Measurements from ENCODE around the gene KLHL25. TPM values are rescaled to one million over a fixed set of nuclear protein-coding genes. Genes with fewer than 3 reads are reported as not detected.
"Not testable (repeated sequence)": the region's sequence is repeated elsewhere in the genome, so short reads cannot be mapped to it uniquely, and the experiment has no call there.

KLHL25 gene
- 8.8 TPM for total RNA-seq

GRCh38 chr15:85794598-85795336, at the start of gene KLHL25:
Gene KLHL25 (minus strand): TSS chr15:85794925. CDS start chr15:85769810, 25,115 bp downstream.
- peaks cover 23% of the 10 kb centered on the region for H3K4me1 ChIP-seq (ENCODE audit: insufficient read depth, low read length)
- no peaks in the 10 kb centered on the region for H3K9me3 ChIP-seq (ENCODE audit: low read depth, low read length)
- H3K4me3 ChIP-seq (ENCODE audit: low read length), result peak within 1 kb of the TSS; percentile 70
- H3K27me3 ChIP-seq (ENCODE audit: insufficient read depth, low read length), result no peaks in the 10 kb centered on the region

- Histone ChIP-seq H3K4me3 (ENCODE audit: low read length) (no peak overlapping the region), H3K27me3 (ENCODE audit: insufficient read depth, low read length) (peaks cover 3% of the 10 kb centered on the region), H3K9me3 (ENCODE audit: low read depth, low read length) (no peaks in the 10 kb centered on the region), H3K4me1 (ENCODE audit: insufficient read depth, low read length) (peaks cover 8% of the 10 kb centered on the region)
Observed at GRCh38 chr15:85840802-85841152, 46.1 kb upstream of the KLHL25 start.

GRCh38 chr15:85840079-85840801, 45.5 kb upstream of the KLHL25 start:
- no peak overlapping the region for H3K4me3 ChIP-seq (ENCODE audit: low read length)
- H3K4me1 ChIP-seq (ENCODE audit: insufficient read depth, low read length), result peaks cover 8% of the 10 kb centered on the region
- no peaks in the 10 kb centered on the region for H3K9me3 ChIP-seq (ENCODE audit: low read depth, low read length)
- no peaks in the 10 kb centered on the region for H3K27me3 ChIP-seq (ENCODE audit: insufficient read depth, low read length)

- H3K27me3 ChIP-seq (ENCODE audit: insufficient read depth, low read length), result no peaks in the 10 kb centered on the region
- no peak overlapping the region for H3K4me3 ChIP-seq (ENCODE audit: low read length)
- H3K9me3 ChIP-seq (ENCODE audit: low read depth, low read length), result no peaks in the 10 kb centered on the region
- H3K4me1 ChIP-seq (ENCODE audit: insufficient read depth, low read length), result peaks cover 8% of the 10 kb centered on the region
Observed at GRCh38 chr15:85839643-85840042, 44.9 kb upstream of the KLHL25 start.

- Histone ChIP-seq H3K27me3 (ENCODE audit: insufficient read depth, low read length) (no peaks in the 10 kb centered on the region), H3K4me1 (ENCODE audit: insufficient read depth, low read length) (peaks cover 8% of the 10 kb centered on the region), H3K4me3 (ENCODE audit: low read length) (no peak overlapping the region), H3K9me3 (ENCODE audit: low read depth, low read length) (no peaks in the 10 kb centered on the region)
Observed at GRCh38 chr15:85838655-85839054, 43.9 kb upstream of the KLHL25 start.

- no peaks in the 10 kb centered on the region for H3K27me3 ChIP-seq (ENCODE audit: insufficient read depth, low read length)
- H3K9me3 ChIP-seq (ENCODE audit: low read depth, low read length), result no peaks in the 10 kb centered on the region
- peaks cover 8% of the 10 kb centered on the region for H3K4me1 ChIP-seq (ENCODE audit: insufficient read depth, low read length)
- no peak overlapping the region for H3K4me3 ChIP-seq (ENCODE audit: low read length)
Observed at GRCh38 chr15:85837881-85838280, 43.2 kb upstream of the KLHL25 start.

GRCh38 chr15:85837011-85837433, 42.3 kb upstream of the KLHL25 start:
- Histone ChIP-seq H3K27me3 (ENCODE audit: insufficient read depth, low read length) (no peaks in the 10 kb centered on the region), H3K9me3 (ENCODE audit: low read depth, low read length) (no peaks in the 10 kb centered on the region), H3K4me3 (ENCODE audit: low read length) (no peak overlapping the region), H3K4me1 (ENCODE audit: insufficient read depth, low read length) (peaks cover 11% of the 10 kb centered on the region)

GRCh38 chr15:85834651-85835050, 39.9 kb upstream of the KLHL25 start:
- H3K9me3 ChIP-seq (ENCODE audit: low read depth, low read length), result no peaks in the 10 kb centered on the region
- peaks cover 9% of the 10 kb centered on the region for H3K4me1 ChIP-seq (ENCODE audit: insufficient read depth, low read length)
- H3K27me3 ChIP-seq (ENCODE audit: insufficient read depth, low read length), result no peaks in the 10 kb centered on the region
- no peak overlapping the region for H3K4me3 ChIP-seq (ENCODE audit: low read length)

- peaks cover 9% of the 10 kb centered on the region for H3K4me1 ChIP-seq (ENCODE audit: insufficient read depth, low read length)
- H3K4me3 ChIP-seq (ENCODE audit: low read length), result no peak overlapping the region
- H3K27me3 ChIP-seq (ENCODE audit: insufficient read depth, low read length), result no peaks in the 10 kb centered on the region
- H3K9me3 ChIP-seq (ENCODE audit: low read depth, low read length), result no peaks in the 10 kb centered on the region
Observed at GRCh38 chr15:85832394-85832793, 37.7 kb upstream of the KLHL25 start.

- no peaks in the 10 kb centered on the region for H3K9me3 ChIP-seq (ENCODE audit: low read depth, low read length)
- H3K4me3 ChIP-seq (ENCODE audit: low read length), result no peak overlapping the region
- peaks cover 9% of the 10 kb centered on the region for H3K4me1 ChIP-seq (ENCODE audit: insufficient read depth, low read length)
- H3K27me3 ChIP-seq (ENCODE audit: insufficient read depth, low read length), result no peaks in the 10 kb centered on the region
Observed at GRCh38 chr15:85831415-85832113, 36.8 kb upstream of the KLHL25 start.

- H3K4me3 ChIP-seq (ENCODE audit: low read length); H3K4me1 ChIP-seq (ENCODE audit: insufficient read depth, low read length); H3K27me3 ChIP-seq (ENCODE audit: insufficient read depth, low read length); H3K9me3 ChIP-seq (ENCODE audit: low read depth, low read length): not testable (repeated sequence)
Observed at GRCh38 chr15:85829754-85830153, 35.0 kb upstream of the KLHL25 start.

- Histone ChIP-seq H3K27me3 (ENCODE audit: insufficient read depth, low read length) (no peaks in the 10 kb centered on the region), H3K4me1 (ENCODE audit: insufficient read depth, low read length) (peaks cover 9% of the 10 kb centered on the region), H3K9me3 (ENCODE audit: low read depth, low read length) (no peaks in the 10 kb centered on the region), H3K4me3 (ENCODE audit: low read length) (no peak overlapping the region)
Observed at GRCh38 chr15:85828874-85829273, 34.1 kb upstream of the KLHL25 start.

- Histone ChIP-seq H3K4me1 (ENCODE audit: insufficient read depth, low read length) (peaks cover 9% of the 10 kb centered on the region), H3K27me3 (ENCODE audit: insufficient read depth, low read length) (no peaks in the 10 kb centered on the region), H3K4me3 (ENCODE audit: low read length) (no peak overlapping the region), H3K9me3 (ENCODE audit: low read depth, low read length) (no peaks in the 10 kb centered on the region)
Observed at GRCh38 chr15:85828126-85828525, 33.4 kb upstream of the KLHL25 start.

- Histone ChIP-seq H3K27me3 (ENCODE audit: insufficient read depth, low read length) (no peaks in the 10 kb centered on the region), H3K4me3 (ENCODE audit: low read length) (no peak overlapping the region), H3K9me3 (ENCODE audit: low read depth, low read length) (no peaks in the 10 kb centered on the region), H3K4me1 (ENCODE audit: insufficient read depth, low read length) (peaks cover 6% of the 10 kb centered on the region)
Observed at GRCh38 chr15:85826756-85827515, 32.2 kb upstream of the KLHL25 start.

- no peak overlapping the region for H3K4me3 ChIP-seq (ENCODE audit: low read length)
- no peaks in the 10 kb centered on the region for H3K27me3 ChIP-seq (ENCODE audit: insufficient read depth, low read length)
- no peaks in the 10 kb centered on the region for H3K4me1 ChIP-seq (ENCODE audit: insufficient read depth, low read length)
- no peaks in the 10 kb centered on the region for H3K9me3 ChIP-seq (ENCODE audit: low read depth, low read length)
Observed at GRCh38 chr15:85825719-85826118, 31.0 kb upstream of the KLHL25 start.
